Measurements from ENCODE around the gene PDZD2. TPM values are rescaled to one million over a fixed set of nuclear protein-coding genes. Genes with fewer than 3 reads are reported as not detected.

Gene PDZD2
- polyA plus RNA-seq, 1 donor from 2014 or later, result 3.1 TPM

- Histone ChIP-seq H3K27ac (ENCODE audit: low read length) (no peak overlapping the region), H3K36me3 (ENCODE audit: insufficient read depth, low read length) (no peaks in the 10 kb centered on the region), H3K4me3 (ENCODE audit: low read length) (no peak overlapping the region), H3K79me2 (replicated peaks; ENCODE audit: insufficient read depth, low read length) (no peaks in the 10 kb centered on the region), H3K4me2 (ENCODE audit: low read length) (no peak overlapping the region), H3F3A (ENCODE audit: insufficient read depth, low read length, poor library complexity, severe bottlenecking) (no peaks in the 10 kb centered on the region), H3K27me3 (ENCODE audit: insufficient read depth, low read depth, low read length) (no peaks in the 10 kb centered on the region), H3K9me3 (ENCODE audit: low read length) (peaks cover 9% of the 10 kb centered on the region), H4K20me1 (ENCODE audit: insufficient read depth) (no peaks in the 10 kb centered on the region), H3K9ac (ENCODE audit: low read length) (no peak overlapping the region), H3K9me2 (ENCODE audit: insufficient read depth, low read length) (no peaks in the 10 kb centered on the region), H2AFZ (ENCODE audit: low read depth, low read length) (no peak overlapping the region)
- TF ChIP-seq SMC3 (conservative IDR thresholded peaks at IDR 0.05; ENCODE audit: poor library complexity), result peak; percentile 76
- TF ChIP-seq TAF1 (IDR thresholded peaks at IDR 0.05; ENCODE audit: low read depth), result no peak
- TF ChIP-seq MXI1 (conservative IDR thresholded peaks at IDR 0.05; ENCODE audit: poor library complexity, severe bottlenecking), result no peak
- no peak for TF ChIP-seq POLR2AphosphoS5 (IDR thresholded peaks at IDR 0.05)
- TF ChIP-seq, protein P1, sequence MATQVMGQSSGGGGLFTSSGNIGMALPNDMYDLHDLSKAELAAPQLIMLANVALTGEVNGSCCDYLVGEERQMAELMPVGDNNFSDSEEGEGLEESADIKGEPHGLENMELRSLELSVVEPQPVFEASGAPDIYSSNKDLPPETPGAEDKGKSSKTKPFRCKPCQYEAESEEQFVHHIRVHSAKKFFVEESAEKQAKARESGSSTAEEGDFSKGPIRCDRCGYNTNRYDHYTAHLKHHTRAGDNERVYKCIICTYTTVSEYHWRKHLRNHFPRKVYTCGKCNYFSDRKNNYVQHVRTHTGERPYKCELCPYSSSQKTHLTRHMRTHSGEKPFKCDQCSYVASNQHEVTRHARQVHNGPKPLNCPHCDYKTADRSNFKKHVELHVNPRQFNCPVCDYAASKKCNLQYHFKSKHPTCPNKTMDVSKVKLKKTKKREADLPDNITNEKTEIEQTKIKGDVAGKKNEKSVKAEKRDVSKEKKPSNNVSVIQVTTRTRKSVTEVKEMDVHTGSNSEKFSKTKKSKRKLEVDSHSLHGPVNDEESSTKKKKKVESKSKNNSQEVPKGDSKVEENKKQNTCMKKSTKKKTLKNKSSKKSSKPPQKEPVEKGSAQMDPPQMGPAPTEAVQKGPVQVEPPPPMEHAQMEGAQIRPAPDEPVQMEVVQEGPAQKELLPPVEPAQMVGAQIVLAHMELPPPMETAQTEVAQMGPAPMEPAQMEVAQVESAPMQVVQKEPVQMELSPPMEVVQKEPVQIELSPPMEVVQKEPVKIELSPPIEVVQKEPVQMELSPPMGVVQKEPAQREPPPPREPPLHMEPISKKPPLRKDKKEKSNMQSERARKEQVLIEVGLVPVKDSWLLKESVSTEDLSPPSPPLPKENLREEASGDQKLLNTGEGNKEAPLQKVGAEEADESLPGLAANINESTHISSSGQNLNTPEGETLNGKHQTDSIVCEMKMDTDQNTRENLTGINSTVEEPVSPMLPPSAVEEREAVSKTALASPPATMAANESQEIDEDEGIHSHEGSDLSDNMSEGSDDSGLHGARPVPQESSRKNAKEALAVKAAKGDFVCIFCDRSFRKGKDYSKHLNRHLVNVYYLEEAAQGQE (IDR thresholded peaks at IDR 0.05; ENCODE audit: borderline replicate concordance), result no peak
- TF ChIP-seq RAD21 (conservative IDR thresholded peaks at IDR 0.05), result peak; percentile 70
- TF ChIP-seq EP300 (conservative IDR thresholded peaks at IDR 0.05; ENCODE audit: poor library complexity, severe bottlenecking), result no peak
- TF ChIP-seq EZH2 (IDR thresholded peaks at IDR 0.05; ENCODE audit: borderline replicate concordance, insufficient read depth, low read length, poor library complexity, severe bottlenecking), result no peak
- TF ChIP-seq, protein P2, sequence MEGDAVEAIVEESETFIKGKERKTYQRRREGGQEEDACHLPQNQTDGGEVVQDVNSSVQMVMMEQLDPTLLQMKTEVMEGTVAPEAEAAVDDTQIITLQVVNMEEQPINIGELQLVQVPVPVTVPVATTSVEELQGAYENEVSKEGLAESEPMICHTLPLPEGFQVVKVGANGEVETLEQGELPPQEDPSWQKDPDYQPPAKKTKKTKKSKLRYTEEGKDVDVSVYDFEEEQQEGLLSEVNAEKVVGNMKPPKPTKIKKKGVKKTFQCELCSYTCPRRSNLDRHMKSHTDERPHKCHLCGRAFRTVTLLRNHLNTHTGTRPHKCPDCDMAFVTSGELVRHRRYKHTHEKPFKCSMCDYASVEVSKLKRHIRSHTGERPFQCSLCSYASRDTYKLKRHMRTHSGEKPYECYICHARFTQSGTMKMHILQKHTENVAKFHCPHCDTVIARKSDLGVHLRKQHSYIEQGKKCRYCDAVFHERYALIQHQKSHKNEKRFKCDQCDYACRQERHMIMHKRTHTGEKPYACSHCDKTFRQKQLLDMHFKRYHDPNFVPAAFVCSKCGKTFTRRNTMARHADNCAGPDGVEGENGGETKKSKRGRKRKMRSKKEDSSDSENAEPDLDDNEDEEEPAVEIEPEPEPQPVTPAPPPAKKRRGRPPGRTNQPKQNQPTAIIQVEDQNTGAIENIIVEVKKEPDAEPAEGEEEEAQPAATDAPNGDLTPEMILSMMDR (IDR thresholded peaks at IDR 0.05; ENCODE audit: poor library complexity, severe bottlenecking), result peak; percentile 73
These were observed 186.7 kb downstream of the PDZD2 start for GRCh38 chr5:31825518-31826068.

GRCh38 chr5:31827867-31828266, 188.9 kb downstream of the PDZD2 start:
- H3K9me2 ChIP-seq (ENCODE audit: insufficient read depth, low read length), result no peaks in the 10 kb centered on the region
- H2AFZ ChIP-seq (ENCODE audit: low read depth, low read length), result no peak overlapping the region
- no peaks in the 10 kb centered on the region for H3K36me3 ChIP-seq (ENCODE audit: insufficient read depth, low read length)
- no peak overlapping the region for H3K9ac ChIP-seq (ENCODE audit: low read length)
- H3K4me3 ChIP-seq (ENCODE audit: low read length), result no peak overlapping the region
- H3F3A ChIP-seq (ENCODE audit: insufficient read depth, low read length, poor library complexity, severe bottlenecking), result no peaks in the 10 kb centered on the region
- peaks cover 9% of the 10 kb centered on the region for H3K9me3 ChIP-seq (ENCODE audit: low read length)
- TF ChIP-seq, protein P1 (IDR thresholded peaks at IDR 0.05; ENCODE audit: borderline replicate concordance), result no peak
- no peak for TF ChIP-seq EP300 (conservative IDR thresholded peaks at IDR 0.05; ENCODE audit: poor library complexity, severe bottlenecking)
- TF ChIP-seq EZH2 (IDR thresholded peaks at IDR 0.05; ENCODE audit: borderline replicate concordance, insufficient read depth, low read length, poor library complexity, severe bottlenecking), result no peak
- TF ChIP-seq RAD21 (conservative IDR thresholded peaks at IDR 0.05), result no peak
- TF ChIP-seq SMC3 (conservative IDR thresholded peaks at IDR 0.05; ENCODE audit: poor library complexity), result no peak
- TF ChIP-seq, protein P2 (IDR thresholded peaks at IDR 0.05; ENCODE audit: poor library complexity, severe bottlenecking), result no peak
- TF ChIP-seq POLR2AphosphoS5 (IDR thresholded peaks at IDR 0.05), result no peak
- TF ChIP-seq TAF1 (IDR thresholded peaks at IDR 0.05; ENCODE audit: low read depth), result no peak
- TF ChIP-seq MXI1 (conservative IDR thresholded peaks at IDR 0.05; ENCODE audit: poor library complexity, severe bottlenecking), result no peak
- H3K4me2 ChIP-seq (ENCODE audit: low read length), result no peak overlapping the region
- no peak overlapping the region for H3K27ac ChIP-seq (ENCODE audit: low read length)
- no peaks in the 10 kb centered on the region for H3K79me2 ChIP-seq (replicated peaks; ENCODE audit: insufficient read depth, low read length)
- no peaks in the 10 kb centered on the region for H3K27me3 ChIP-seq (ENCODE audit: insufficient read depth, low read depth, low read length)
- H4K20me1 ChIP-seq (ENCODE audit: insufficient read depth), result no peaks in the 10 kb centered on the region
